ENCODE measurements around the gene PLXNB2.

PLXNB2 gene

GRCh38 chr22:50226063-50226874 is 81.2 kb downstream of the PLXNB2 start:
- DNase-seq: no peak

DNA sequence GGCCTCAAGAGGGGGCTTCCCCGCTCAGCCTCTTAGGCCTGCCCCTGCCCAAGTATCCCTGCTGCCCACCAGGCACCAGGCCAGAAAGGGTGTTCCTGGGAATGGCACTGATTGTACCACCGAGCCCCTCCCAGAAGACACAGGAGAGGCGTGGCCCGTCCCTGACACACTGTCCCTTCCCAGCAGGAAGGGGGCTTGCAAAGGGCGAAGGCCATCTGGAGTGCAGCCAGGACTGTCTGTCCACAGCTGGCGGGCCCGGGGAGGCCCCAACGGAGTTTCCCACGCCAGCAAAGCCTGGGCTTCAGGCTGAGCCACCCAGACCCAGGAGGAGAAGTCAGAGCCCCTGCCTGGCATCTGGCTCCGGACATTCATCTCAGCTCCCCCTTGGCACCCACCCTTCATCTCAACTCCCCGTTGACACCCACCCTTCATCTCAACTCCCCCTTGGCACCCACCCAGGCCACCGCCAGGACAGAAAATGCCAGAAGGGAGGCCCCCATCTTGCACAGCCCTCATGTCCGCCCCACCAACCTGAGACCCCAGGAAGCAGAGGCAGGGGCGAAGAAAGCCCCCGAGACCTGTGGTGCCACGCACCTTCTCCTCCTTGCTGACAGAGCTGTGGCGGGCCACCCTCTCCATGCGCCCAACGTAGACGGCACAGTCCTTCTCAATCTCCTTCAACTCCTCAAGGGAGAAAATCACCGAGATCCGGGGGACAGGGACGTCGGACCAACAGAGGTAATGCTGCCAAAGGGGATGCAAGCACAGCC is 82.1 kb downstream of the PLXNB2 start:
- no peak for DNase-seq

Measured in activated CD4-positive, alpha-beta T cell treated with anti-CD3 and anti-CD28 coated beads, Interleukin-2, amount 50 U/mL, for 4 hours (primary cell).